DOHH2 (cell line): ENCODE results near the gene SLC50A1.
A peak's percentile ranks its signal among the peaks of the same experiment; 100 is the strongest.

Source experiments
- H3F3A ChIP-seq: fragments of 200-600 bp; sonication (generic), shearing (Covaris generic); 2 replicates; pipeline ENCODE4 v1.6.0; 2016; ENCODE audit warnings: antibody characterized with exemption, mild to moderate bottlenecking; ENCODE audit not compliant: control insufficient read depth, insufficient read depth
- H3K27ac ChIP-seq: fragments of 200-600 bp; sonication (generic); 2 replicates; pipeline ENCODE4 v1.5.1; 2014; ENCODE audit warnings: low read depth, mild to moderate bottlenecking, low read length, moderate library complexity
- H3K27me3 ChIP-seq: fragments of 200-600 bp; sonication (generic); 2 replicates; pipeline ENCODE4 v1.6.1; 2014; ENCODE audit warnings: mild to moderate bottlenecking, low read length, mixed read lengths; ENCODE audit not compliant: control insufficient read depth
- H3K36me3 ChIP-seq: fragments of 200-600 bp; sonication (generic); 2 replicates; pipeline ENCODE4 v1.6.1; 2014; ENCODE audit warnings: mild to moderate bottlenecking, low read length, moderate library complexity, mixed read lengths; ENCODE audit not compliant: control insufficient read depth
- H3K4me1 ChIP-seq: fragments of 200-600 bp; sonication (generic); 2 replicates; pipeline ENCODE4 v1.6.1; 2014; ENCODE audit warnings: mild to moderate bottlenecking, low read length, mixed read lengths; ENCODE audit not compliant: control insufficient read depth
- H3K4me2 ChIP-seq: fragments of 200-600 bp; sonication (generic); 2 replicates; pipeline ENCODE4 v1.6.0; 2014; ENCODE audit warnings: mild to moderate bottlenecking, low read length, moderate library complexity
- H3K4me3 ChIP-seq: fragments of 200-600 bp; sonication (generic); 2 replicates; pipeline ENCODE4 v1.5.1; 2014; ENCODE audit warnings: mild to moderate bottlenecking, low read length, mixed read lengths
- H3K79me2 ChIP-seq: fragments of 200-600 bp; sonication (generic); 2 replicates; pipeline ENCODE4 v1.6.1; 2014; ENCODE audit warnings: mild to moderate bottlenecking, low read length, mixed read lengths; ENCODE audit not compliant: control insufficient read depth
- H3K9me2 ChIP-seq: fragments of 200-600 bp; sonication (generic); replicated peaks from 2 replicates; pipeline ENCODE4 v1.6.1; 2014; ENCODE audit warnings: mild to moderate bottlenecking, low read length, mixed read lengths; ENCODE audit not compliant: control insufficient read depth
- H3K9me3 ChIP-seq: fragments of 200-600 bp; sonication (generic); 2 replicates; pipeline ENCODE4 v1.6.1; 2014; ENCODE audit warnings: antibody characterized with exemption, low read length, mixed read lengths; ENCODE audit not compliant: control insufficient read depth, insufficient read depth
- H4K20me1 ChIP-seq: fragments of 200-600 bp; sonication (generic); 2 replicates; pipeline ENCODE4 v1.6.0; 2014; ENCODE audit warnings: low read depth, mild to moderate bottlenecking, antibody characterized with exemption, low read length, moderate library complexity; ENCODE audit not compliant: control insufficient read depth, insufficient read depth
- CTCF ChIP-seq: fragments of 200-600 bp; sonication (generic); IDR thresholded peaks from one replicate; pipeline ENCODE4 v1.5.1; 2014; ENCODE audit warnings: antibody characterized with exemption, mild to moderate bottlenecking, low read depth, low read length; ENCODE audit not compliant: poor library complexity, severe bottlenecking
- EZH2phosphoT487 ChIP-seq: fragments of 200-600 bp; sonication (generic); IDR thresholded peaks from 2 replicates; pipeline ENCODE4 v1.6.1; 2017; ENCODE audit warnings: borderline replicate concordance, mild to moderate bottlenecking, antibody characterized with exemption, low read length, moderate library complexity, mixed read lengths

Gene SLC50A1

GRCh38 chr1:155170806-155171205 lies 35.2 kb downstream of the SLC50A1 start:
- peaks cover 20% of the 10 kb centered on the region for H3K79me2 ChIP-seq
- no peaks in the 10 kb centered on the region for H3K9me2 ChIP-seq
- TF ChIP-seq CTCF (no peak), EZH2phosphoT487 (no peak)
- H3K27ac ChIP-seq = no peak overlapping the region
- peaks cover 30% of the 10 kb centered on the region for H3K36me3 ChIP-seq
- peaks cover 50% of the 10 kb centered on the region for H3K4me1 ChIP-seq
- H3K4me3 ChIP-seq = no peak overlapping the region
- no peaks in the 10 kb centered on the region for H3K9me3 ChIP-seq
- peaks cover 13% of the 10 kb centered on the region; the same call in 1 of the 2 replicates for H3F3A ChIP-seq
- H3K4me2 ChIP-seq = no peak overlapping the region
- no peaks in the 10 kb centered on the region for H3K27me3 ChIP-seq
- no peaks in the 10 kb centered on the region for H4K20me1 ChIP-seq

- Histone ChIP-seq H3K27me3 (no peaks in the 10 kb centered on the region), H3K9me2 (no peaks in the 10 kb centered on the region), H3K4me2 (peak overlapping the region; percentile 76), H3K79me2 (peaks cover 20% of the 10 kb centered on the region), H3K27ac (peak overlapping the region; percentile 61), H3K4me1 (peaks cover 48% of the 10 kb centered on the region), H3K9me3 (no peaks in the 10 kb centered on the region), H3F3A (peaks cover 19% of the 10 kb centered on the region; the same call in 1 of the 2 replicates), H3K4me3 (peak overlapping the region; percentile 90), H4K20me1 (no peaks in the 10 kb centered on the region), H3K36me3 (peaks cover 34% of the 10 kb centered on the region)
- no peak for TF ChIP-seq CTCF
- TF ChIP-seq EZH2phosphoT487 = no peak
These were observed 36.4 kb downstream of the SLC50A1 start for GRCh38 chr1:155171836-155172731.

- no peaks in the 10 kb centered on the region for H4K20me1 ChIP-seq
- H3K9me3 ChIP-seq = no peaks in the 10 kb centered on the region
- no peaks in the 10 kb centered on the region for H3K9me2 ChIP-seq
- H3K36me3 ChIP-seq = peaks cover 42% of the 10 kb centered on the region
- peak within 1 kb of the TSS; percentile 61 for H3K27ac ChIP-seq
- peak within 1 kb of the TSS; percentile 76 for H3K4me2 ChIP-seq
- H3K4me1 ChIP-seq = peaks cover 40% of the 10 kb centered on the region
- H3K4me3 ChIP-seq = peak within 1 kb of the TSS; percentile 90
- H3K79me2 ChIP-seq = peaks cover 20% of the 10 kb centered on the region
- H3F3A ChIP-seq = peaks cover 19% of the 10 kb centered on the region; the same call in 1 of the 2 replicates
- TF ChIP-seq CTCF (peak; percentile 94), EZH2phosphoT487 (no peak)
- H3K27me3 ChIP-seq = no peaks in the 10 kb centered on the region
These were observed 37.3 kb downstream of the SLC50A1 start, which contains the start of gene KRTCAP2 for GRCh38 chr1:155172732-155173477. Gene KRTCAP2, minus strand, starts transcription at chr1:155173304. Its CDS starts 80 bp downstream, at chr1:155173224.
